Mesenchymal stem cell (in vitro differentiated cells and primary cell): ENCODE results near the gene SLC16A5.
"Not testable (repeated sequence)": the region's sequence is repeated elsewhere in the genome, so short reads cannot be mapped to it uniquely, and the experiment has no call there.

Experiments used
- DNase-seq: peaks from one replicate; pipeline ENCODE4 v3.0.0-alpha.2; 2013
- H2AFZ ChIP-seq: one replicate; pipeline ENCODE4 v1.6.1; 2013; ENCODE audit warnings: low read depth, mild to moderate bottlenecking, control low read depth, inconsistent platforms, low read length, moderate library complexity
- H2AK5ac ChIP-seq: 2 replicates; pipeline ENCODE4 v1.6.1; 2013; ENCODE audit warnings: low read length, moderate library complexity, mild to moderate bottlenecking, inconsistent platforms; ENCODE audit not compliant: severe bottlenecking
- H2BK120ac ChIP-seq: one replicate; pipeline ENCODE4 v1.6.1; 2013; ENCODE audit warnings: low read depth, mild to moderate bottlenecking, inconsistent platforms, low read length, moderate library complexity
- H2BK12ac ChIP-seq, 2 experiments: one replicate each; pipeline ENCODE4 v1.6.1; 2013; ENCODE audit warnings: inconsistent platforms in 2 of 2, low read length in 2 of 2, mild to moderate bottlenecking in 2 of 2, moderate library complexity in 2 of 2, control low read depth in 1 of 2
- H2BK15ac ChIP-seq: one replicate; pipeline ENCODE4 v1.6.1; 2013; ENCODE audit warnings: mild to moderate bottlenecking, low read depth, inconsistent platforms; ENCODE audit not compliant: poor library complexity, severe bottlenecking
- H2BK5ac ChIP-seq: 2 replicates; pipeline ENCODE4 v1.6.1; 2013; ENCODE audit warnings: low read depth, mild to moderate bottlenecking, low read length, control low read depth, inconsistent platforms; ENCODE audit not compliant: poor library complexity, severe bottlenecking
- H3K14ac ChIP-seq, 2 experiments: one replicate each; pipeline ENCODE4 v1.6.1; 2013; ENCODE audit warnings: inconsistent platforms in 2 of 2, low read length in 2 of 2, control low read depth in 1 of 2, mild to moderate bottlenecking in 1 of 2, moderate library complexity in 1 of 2
- H3K18ac ChIP-seq, 2 experiments: one replicate each; pipeline ENCODE4 v1.6.1; 2013; ENCODE audit warnings: inconsistent platforms in 2 of 2, low read length in 2 of 2, control low read depth in 1 of 2, low read depth in 1 of 2, mild to moderate bottlenecking in 1 of 2
- H3K23ac ChIP-seq, 2 experiments: one replicate each; pipeline ENCODE4 v1.6.1; 2013; ENCODE audit warnings: inconsistent platforms in 2 of 2, low read length in 2 of 2, mild to moderate bottlenecking in 2 of 2, moderate library complexity in 2 of 2, control low read depth in 1 of 2
- H3K27ac ChIP-seq: 2 replicates; pipeline ENCODE4 v1.5.1; 2013; ENCODE audit warnings: mild to moderate bottlenecking, moderate library complexity, low read length, control low read depth, inconsistent platforms; ENCODE audit not compliant: poor library complexity, severe bottlenecking
- H3K27me3 ChIP-seq, 2 experiments: 2 replicates each; pipeline versions ENCODE4 v1.6.1 to v1.7.0; 2013; ENCODE audit warnings: low read length in 2 of 2, mild to moderate bottlenecking in 2 of 2, moderate library complexity in 2 of 2, control low read depth in 1 of 2, inconsistent platforms in 1 of 2; ENCODE audit not compliant: control insufficient read depth in 1 of 2, insufficient read depth in 1 of 2
- H3K36me3 ChIP-seq, 2 experiments: 2 replicates each; pipeline versions ENCODE4 v1.6.1 to v1.7.0; 2013; ENCODE audit warnings: low read length in 2 of 2, control low read depth in 1 of 2, inconsistent platforms in 1 of 2, low read depth in 1 of 2, mild to moderate bottlenecking in 1 of 2; ENCODE audit not compliant: insufficient read depth in 2 of 2, control insufficient read depth in 1 of 2
- H3K4ac ChIP-seq, 2 experiments: one replicate each; pipeline ENCODE4 v1.6.1; 2013; ENCODE audit warnings: inconsistent platforms in 2 of 2, low read length in 2 of 2, mild to moderate bottlenecking in 2 of 2, moderate library complexity in 2 of 2, control low read depth in 1 of 2, low read depth in 1 of 2
- H3K4me1 ChIP-seq: 2 replicates; pipeline ENCODE4 v1.6.1; 2013; ENCODE audit warnings: low read depth, low read length, control low read depth; ENCODE audit not compliant: control insufficient read depth, insufficient read depth
- H3K4me2 ChIP-seq: 2 replicates; pipeline ENCODE4 v1.6.1; 2013; ENCODE audit warnings: low read length, mild to moderate bottlenecking, inconsistent platforms; ENCODE audit not compliant: poor library complexity, severe bottlenecking
- H3K4me3 ChIP-seq, 2 experiments: 2 replicates each; pipeline versions ENCODE4 v1.5.1 to v1.7.0; 2013; ENCODE audit warnings: low read length in 2 of 2, mild to moderate bottlenecking in 2 of 2, control low read depth in 1 of 2, low read depth in 1 of 2; ENCODE audit not compliant: insufficient read depth in 1 of 2
- H3K79me1 ChIP-seq: replicated peaks from 2 replicates; pipeline ENCODE4 v1.6.1; 2013; ENCODE audit warnings: mild to moderate bottlenecking, control low read depth, low read length, inconsistent platforms; ENCODE audit not compliant: poor library complexity, severe bottlenecking
- H3K9ac ChIP-seq: 2 replicates; pipeline ENCODE4 v1.7.0; 2013; ENCODE audit warnings: mild to moderate bottlenecking, low read length, moderate library complexity
- H3K9me3 ChIP-seq: 2 replicates; pipeline ENCODE4 v1.7.0; 2013; ENCODE audit warnings: mild to moderate bottlenecking, low read length; ENCODE audit not compliant: control insufficient read depth
- H4K8ac ChIP-seq: one replicate; pipeline ENCODE4 v1.6.1; 2013; ENCODE audit warnings: inconsistent platforms, mild to moderate bottlenecking, low read length, moderate library complexity
- H4K91ac ChIP-seq: one replicate; pipeline ENCODE4 v1.6.1; 2013; ENCODE audit warnings: mild to moderate bottlenecking, low read length, inconsistent platforms
- WGBS: methylation state at CpG from one replicate; pipeline ENCODE4 v1.1.7; 2013; ENCODE audit warnings: mixed read lengths; 5-methylcytosine and 5-hydroxymethylcytosine counted together

SLC16A5 gene

DNA sequence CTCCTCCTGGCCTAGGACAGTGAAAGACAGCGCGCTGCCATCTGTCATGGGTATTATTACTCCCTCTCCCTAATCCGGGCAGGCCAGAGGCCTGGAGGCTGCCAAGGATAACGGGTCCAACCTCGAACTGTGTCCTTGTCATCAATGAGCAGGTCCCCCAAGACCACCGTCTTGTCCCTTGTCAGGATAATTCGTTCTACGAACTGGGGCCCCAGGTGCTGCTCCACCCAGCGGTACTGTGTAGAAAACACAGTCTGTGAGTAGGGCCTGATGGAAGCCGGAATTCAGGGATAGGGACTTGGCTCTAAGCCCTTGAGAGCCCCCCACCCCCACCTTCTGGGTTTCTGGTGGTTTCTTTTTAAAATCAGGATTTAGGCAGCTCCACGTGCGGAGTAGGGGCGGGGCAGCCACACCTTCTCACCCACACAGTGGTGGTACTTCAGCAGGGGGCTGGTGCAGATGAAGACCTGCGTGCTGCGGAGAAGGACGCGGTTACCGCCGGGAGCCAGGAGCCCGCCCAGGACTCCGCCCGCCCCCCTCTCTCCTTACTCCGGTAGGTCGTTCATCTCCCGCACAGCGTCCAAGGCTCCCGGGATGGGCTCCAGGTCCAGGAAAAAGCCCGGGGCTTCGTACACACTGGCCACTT lies 43.0 kb downstream of the SLC16A5 start:
- Histone ChIP-seq H3K9ac (peak overlapping the region; percentile 95), H3K79me1 (peaks cover 9% of the 10 kb centered on the region), H3K18ac (peak overlapping the region; percentile 85 to 94), H3K36me3 (peaks cover 30 to 32% of the 10 kb centered on the region in 2 experiments), H3K4me1 (peaks cover 12% of the 10 kb centered on the region), H3K9me3 (no peaks in the 10 kb centered on the region), H3K4me3 (peak overlapping the region; percentile 67 to 82), H3K4me2 (peak overlapping the region; percentile 83), H3K27ac (peak overlapping the region; percentile 79), H2BK15ac (no peak overlapping the region), H3K27me3 (no peaks in the 10 kb centered on the region), H3K14ac (no peak overlapping the region), H3K4ac (peak overlapping the region; percentile 20 to 95), H2AK5ac (peak overlapping the region; percentile 7), H4K8ac (peak overlapping the region; percentile 67), H3K23ac (no peak overlapping the region), H4K91ac (peak overlapping the region; percentile 35), H2BK120ac (peak overlapping the region; percentile 65), H2BK12ac (no peak overlapping the region), H2AFZ (no peak overlapping the region), H2BK5ac (no peak overlapping the region)
- DNase-seq = peak; percentile 81
- 12% methylated on average over 25 of the region's 29 CpGs for WGBS

GRCh38 chr17:75131278-75132017 lies 43.7 kb downstream of the SLC16A5 start, which contains the start of gene NT5C:
TSS of gene NT5C (minus strand) at chr17:75131742. CDS start at chr17:75131707, 35 bp downstream.
- Histone ChIP-seq H3K14ac (peak within 1 kb of the TSS in 1 of 2 experiments; percentile 80), H2AK5ac (peak within 1 kb of the TSS; percentile 78), H3K4me3 (peak within 1 kb of the TSS; percentile 67 to 82), H3K9ac (peak within 1 kb of the TSS; percentile 95), H3K9me3 (no peaks in the 10 kb centered on the region), H2BK15ac (peak within 1 kb of the TSS; percentile 71), H3K4me1 (peaks cover 12% of the 10 kb centered on the region), H2BK120ac (peak within 1 kb of the TSS; percentile 66), H3K18ac (peak within 1 kb of the TSS; percentile 86 to 96), H4K91ac (peak within 1 kb of the TSS; percentile 95), H4K8ac (peak within 1 kb of the TSS; percentile 95), H3K4ac (peak within 1 kb of the TSS; percentile 20 to 95), H2AFZ (peak within 1 kb of the TSS; percentile 87), H3K27me3 (no peaks in the 10 kb centered on the region), H2BK5ac (peak within 1 kb of the TSS; percentile 81), H3K36me3 (peaks cover 33 to 37% of the 10 kb centered on the region in 2 experiments), H3K79me1 (peaks cover 9% of the 10 kb centered on the region), H3K23ac (peak within 1 kb of the TSS in 1 of 2 experiments; percentile 48), H3K4me2 (peak within 1 kb of the TSS; percentile 83), H3K27ac (peak within 1 kb of the TSS; percentile 84), H2BK12ac (peak within 1 kb of the TSS in 1 of 2 experiments; percentile 5)
- under 1% methylated on average over 77 of the region's 82 CpGs for WGBS
- DNase-seq = peak; percentile 80

DNA sequence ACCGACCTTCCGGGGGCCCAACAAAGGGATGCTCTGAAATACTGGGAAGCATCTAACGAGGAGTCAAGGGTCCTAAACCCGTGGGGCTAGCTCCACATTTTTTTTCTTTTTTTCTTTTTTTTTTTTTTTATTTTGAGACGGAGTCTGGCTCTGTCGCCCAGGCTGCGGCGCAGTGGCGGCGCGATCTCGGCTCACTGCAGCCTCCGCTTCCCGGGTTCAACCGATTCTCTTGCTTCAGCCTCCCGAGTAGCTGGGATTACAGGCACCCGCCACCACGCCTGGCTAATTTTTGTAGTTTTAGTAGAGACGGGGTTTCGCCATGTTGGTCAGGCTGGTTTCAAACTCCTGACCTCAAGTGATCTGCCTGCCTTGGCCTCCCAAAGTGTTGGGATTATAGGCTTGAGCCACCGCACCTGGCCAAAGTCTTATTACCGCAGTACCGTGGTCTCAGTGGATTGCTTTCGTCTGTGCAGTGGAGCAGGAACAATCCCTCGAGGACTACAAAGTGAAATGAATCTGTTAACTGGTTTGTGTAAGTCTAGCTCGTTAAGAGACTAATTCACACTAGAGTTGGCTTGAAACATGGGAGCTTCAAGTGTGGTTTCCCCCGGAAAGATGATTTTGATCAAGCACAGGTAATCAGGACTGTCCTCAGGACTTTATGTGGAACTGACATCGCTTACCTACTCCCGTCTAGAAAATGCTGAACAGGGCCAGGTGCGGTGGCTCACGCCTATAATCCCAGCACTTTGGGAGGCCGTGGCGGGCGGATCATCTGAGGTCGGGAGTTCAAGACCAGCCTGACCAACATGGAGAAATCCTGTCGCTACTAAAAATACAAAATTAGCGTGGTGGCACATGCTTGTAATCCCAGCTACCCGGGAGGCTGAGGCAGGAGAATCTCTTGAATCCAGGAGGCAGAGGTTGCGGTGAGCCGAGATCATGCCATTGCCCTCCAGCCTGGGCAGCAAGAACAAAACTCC lies 44.6 kb downstream of the SLC16A5 start:
- not testable (repeated sequence) for H3K9me3 ChIP-seq
- WGBS = 90% methylated on average over 39 of the region's 40 CpGs

More for the DNA sequence above, 44.6 kb downstream of the SLC16A5 start:
- Histone ChIP-seq H2BK5ac (peak overlapping the region; percentile 81), H3K4me3 (peak overlapping the region; percentile 67 to 82), H3K4me1 (peaks cover 12% of the 10 kb centered on the region), H3K18ac (peak overlapping the region; percentile 86 to 96), H3K4ac (peak overlapping the region in 1 of 2 experiments; percentile 95), H4K8ac (peak overlapping the region; percentile 95), H2BK120ac (peak overlapping the region; percentile 66), H3K14ac (peak overlapping the region in 1 of 2 experiments; percentile 80), H2BK15ac (peak overlapping the region; percentile 71), H2AK5ac (peak overlapping the region; percentile 78), H3K36me3 (peaks cover 33 to 43% of the 10 kb centered on the region in 2 experiments), H3K4me2 (peak overlapping the region; percentile 83), H2BK12ac (peak overlapping the region in 1 of 2 experiments; percentile 5), H3K27ac (peak overlapping the region; percentile 84), H3K9ac (peak overlapping the region; percentile 95), H4K91ac (peak overlapping the region; percentile 95)
- not testable (repeated sequence) for DNase-seq, H3K27me3 ChIP-seq, H2AFZ ChIP-seq, H3K79me1 ChIP-seq, H3K23ac ChIP-seq
